ENCODE data around the gene HIP1R. TPM values are rescaled to one million over a fixed set of nuclear protein-coding genes. Genes with fewer than 3 reads are reported as not detected.

The HIP1R gene
- total and polyA plus RNA-seq, 5 donors, result 25.0 to 48.7 (median 34.9) TPM

GRCh38 chr12:122842505-122843405 lies 7.5 kb downstream of the HIP1R start:
- H3K27me3 ChIP-seq (ENCODE audit: control insufficient read depth, insufficient read depth), result no peaks in the 10 kb centered on the region
- DNase-seq (peak in 1 of 3 donors; percentile 55), ATAC-seq (peak in 1 of 2 donors; percentile 1)
- intact Hi-C loops (cut with DNase I), result no loop called here
- peaks cover 9% of the 10 kb centered on the region for H3K4me1 ChIP-seq (ENCODE audit: control insufficient read depth, insufficient read depth, low read length)
- H3K4me3 ChIP-seq (ENCODE audit: low read length), result no peak overlapping the region
- 78% methylated on average over 22 of the region's 22 CpGs for WGBS
- H3K9me3 ChIP-seq (ENCODE audit: control insufficient read depth, low read length), result no peaks in the 10 kb centered on the region
- H3K27ac ChIP-seq (ENCODE audit: low read length), result peak overlapping the region; percentile 87

GRCh38 chr12:122843455-122843854 lies 8.2 kb downstream of the HIP1R start:
- ATAC-seq, result no peak
- Histone ChIP-seq H3K27me3 (ENCODE audit: control insufficient read depth, insufficient read depth) (no peaks in the 10 kb centered on the region), H3K4me1 (ENCODE audit: control insufficient read depth, insufficient read depth, low read length) (peaks cover 9% of the 10 kb centered on the region), H3K27ac (ENCODE audit: low read length) (peak overlapping the region; percentile 87), H3K4me3 (ENCODE audit: low read length) (no peak overlapping the region), H3K9me3 (ENCODE audit: control insufficient read depth, low read length) (no peaks in the 10 kb centered on the region)
- no peak for DNase-seq
- intact Hi-C loops (cut with DNase I), result no loop called here
- 93% methylated on average over 8 of the region's 8 CpGs for WGBS

- intact Hi-C loops (cut with DNase I), result no loop called here
- no peak for ATAC-seq
- DNase-seq, result peak in 1 of 3 donors; percentile 50
- H3K4me1 ChIP-seq (ENCODE audit: control insufficient read depth, insufficient read depth, low read length), result peaks cover 9% of the 10 kb centered on the region
- no peaks in the 10 kb centered on the region for H3K27me3 ChIP-seq (ENCODE audit: control insufficient read depth, insufficient read depth)
- WGBS, result 84% methylated on average over 8 of the region's 8 CpGs
- H3K9me3 ChIP-seq (ENCODE audit: control insufficient read depth, low read length), result no peaks in the 10 kb centered on the region
- no peak overlapping the region for H3K27ac ChIP-seq (ENCODE audit: low read length)
- no peak overlapping the region for H3K4me3 ChIP-seq (ENCODE audit: low read length)
Measured at GRCh38 chr12:122844366-122844971, 9.2 kb downstream of the HIP1R start.

DNA sequence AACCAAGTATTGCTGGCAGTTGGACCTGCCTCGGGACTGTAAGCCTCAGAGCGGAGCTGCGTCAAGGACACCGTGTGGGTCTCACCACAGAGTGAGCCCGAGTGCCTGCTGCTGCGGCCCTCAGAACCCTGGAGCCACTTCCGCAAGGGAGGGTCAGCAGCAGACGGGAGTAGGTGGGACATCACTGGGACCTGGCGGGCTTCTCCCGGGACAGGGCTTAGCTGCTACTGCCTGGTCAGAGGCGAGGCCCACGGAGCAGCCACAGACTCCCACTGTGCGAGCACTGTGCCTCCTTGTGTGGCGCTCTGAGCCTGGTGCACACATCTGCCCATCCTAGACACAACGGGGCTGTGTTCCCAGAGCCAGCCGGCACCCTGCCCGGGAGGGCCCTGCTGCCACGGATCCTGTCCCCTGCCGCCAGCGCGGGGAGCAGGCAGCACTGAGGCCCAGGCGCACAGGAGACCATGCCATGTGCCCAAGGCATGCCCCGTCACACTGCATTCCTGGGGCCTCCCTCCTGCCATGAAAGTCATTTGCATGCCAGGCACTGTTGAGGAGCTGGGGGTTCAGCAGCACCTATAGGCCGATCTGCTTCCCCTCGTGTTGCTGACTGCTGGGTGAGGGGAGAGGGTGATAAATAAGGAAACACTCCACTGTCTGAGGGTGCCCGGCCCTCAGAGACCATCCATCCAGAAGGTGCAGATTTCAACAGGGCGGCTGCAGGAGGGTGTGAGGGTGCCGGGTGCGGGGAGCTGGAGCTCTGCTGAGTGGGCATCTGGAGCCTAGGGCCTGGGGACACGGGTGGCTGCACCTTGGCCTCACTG lies 10.0 kb downstream of the HIP1R start:
- no peaks in the 10 kb centered on the region for H3K27me3 ChIP-seq (ENCODE audit: control insufficient read depth, insufficient read depth)
- H3K4me3 ChIP-seq (ENCODE audit: low read length), result no peak overlapping the region
- ATAC-seq (no peak), DNase-seq (peak in 1 of 3 donors; percentile 64)
- WGBS, result 79% methylated on average over 30 of the region's 30 CpGs
- intact Hi-C loops (cut with DNase I), result no loop called here
- H3K27ac ChIP-seq (ENCODE audit: low read length), result no peak overlapping the region
- H3K4me1 ChIP-seq (ENCODE audit: control insufficient read depth, insufficient read depth, low read length), result peaks cover 9% of the 10 kb centered on the region
- no peaks in the 10 kb centered on the region for H3K9me3 ChIP-seq (ENCODE audit: control insufficient read depth, low read length)

DNA sequence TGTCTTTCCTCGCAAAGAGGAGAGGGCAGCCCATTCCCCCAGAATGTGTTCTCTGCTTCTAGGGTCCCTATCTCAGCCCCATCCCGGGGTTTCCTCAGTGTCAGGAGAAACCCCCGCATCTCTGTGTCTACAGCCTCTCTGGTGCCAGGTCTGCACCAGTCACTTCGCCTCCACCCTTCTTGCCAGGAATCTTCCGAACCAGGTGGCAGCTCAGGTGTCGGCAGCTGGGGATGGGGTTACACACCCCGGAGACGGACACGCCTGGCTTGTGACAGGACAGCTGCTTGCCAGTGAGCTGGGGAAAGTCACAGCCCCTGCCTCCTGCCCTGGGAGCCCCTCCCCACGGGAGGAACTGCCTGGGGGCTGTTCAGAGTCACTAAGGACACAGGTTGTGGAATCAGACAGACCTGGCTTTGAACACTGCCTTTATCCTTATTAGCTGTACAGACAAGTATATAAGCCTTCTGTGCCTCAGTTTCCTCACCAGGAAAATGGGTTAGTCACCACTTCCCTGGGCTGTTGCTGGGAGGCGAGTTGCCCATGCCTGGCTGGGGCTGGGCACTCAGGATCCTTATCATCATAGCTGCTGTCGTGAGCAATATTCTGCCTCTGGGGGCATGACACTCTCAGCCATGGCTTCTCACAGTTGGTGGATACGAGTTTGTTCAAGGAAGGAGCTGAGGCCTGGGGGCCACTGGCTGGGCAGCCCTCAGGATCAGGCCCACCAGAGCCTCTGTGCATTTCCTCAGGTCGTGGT lies 10.8 kb downstream of the HIP1R start:
- Histone ChIP-seq H3K4me1 (ENCODE audit: control insufficient read depth, insufficient read depth, low read length) (peaks cover 9% of the 10 kb centered on the region), H3K4me3 (ENCODE audit: low read length) (no peak overlapping the region), H3K9me3 (ENCODE audit: control insufficient read depth, low read length) (no peaks in the 10 kb centered on the region), H3K27me3 (ENCODE audit: control insufficient read depth, insufficient read depth) (no peaks in the 10 kb centered on the region), H3K27ac (ENCODE audit: low read length) (no peak overlapping the region)
- intact Hi-C loops (cut with DNase I), result no loop called here
- DNase-seq, result peak in 1 of 3 donors; percentile 49
- no peak for ATAC-seq
- 77% methylated on average over 14 of the region's 14 CpGs for WGBS

DNA sequence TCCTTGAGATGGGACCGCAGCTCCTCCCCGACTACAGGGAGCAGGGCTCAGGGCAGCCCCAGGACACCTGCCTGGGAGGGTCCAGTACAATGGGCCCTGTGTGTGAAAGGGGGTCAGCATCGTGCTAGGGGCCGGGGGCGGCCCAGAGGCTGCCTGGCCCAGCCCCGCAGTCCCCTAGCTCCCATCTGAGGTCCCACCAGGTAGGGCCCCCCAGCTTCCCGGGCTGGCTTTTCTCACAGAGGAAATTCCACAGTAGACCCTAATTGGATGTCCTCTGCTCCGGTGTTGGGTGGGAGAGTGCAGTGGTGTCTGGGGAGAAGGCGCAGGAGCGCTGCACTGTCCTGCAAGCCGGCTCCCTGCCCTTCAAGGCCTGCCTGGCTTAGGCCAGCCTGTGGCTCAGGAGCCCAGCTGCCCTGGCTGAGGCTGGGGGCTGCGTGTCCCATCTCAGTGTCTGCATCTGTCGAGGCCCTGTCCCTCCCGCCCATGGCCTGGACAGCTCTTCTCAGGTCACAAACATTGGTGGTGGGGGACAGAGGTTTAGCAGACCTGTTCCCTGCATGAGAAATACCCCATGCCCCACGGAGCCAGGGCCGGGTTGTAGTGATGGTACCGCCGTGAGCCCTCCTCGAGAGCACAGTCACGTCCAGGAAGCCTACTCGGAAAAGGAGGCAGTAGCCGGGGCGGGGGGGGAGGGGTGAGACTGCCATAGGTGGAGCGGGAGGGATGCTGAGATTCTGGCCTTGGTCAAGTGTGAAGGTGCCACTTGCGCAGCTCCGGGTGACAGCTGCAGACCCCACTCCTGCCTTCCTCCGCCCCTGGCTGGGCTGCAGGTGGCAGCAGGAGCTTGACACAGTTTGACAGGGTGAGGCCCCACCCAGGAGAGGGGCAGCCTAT lies 11.6 kb downstream of the HIP1R start:
- no peaks in the 10 kb centered on the region for H3K27me3 ChIP-seq (ENCODE audit: control insufficient read depth, insufficient read depth)
- WGBS, result 85% methylated on average over 27 of the region's 27 CpGs
- H3K9me3 ChIP-seq (ENCODE audit: control insufficient read depth, low read length), result no peaks in the 10 kb centered on the region
- intact Hi-C loops (cut with DNase I), result no loop called here
- H3K4me3 ChIP-seq (ENCODE audit: low read length), result no peak overlapping the region
- ATAC-seq (no peak), DNase-seq (peak in 1 of 3 donors; percentile 43)
- peaks cover 7% of the 10 kb centered on the region for H3K4me1 ChIP-seq (ENCODE audit: control insufficient read depth, insufficient read depth, low read length)
- no peak overlapping the region for H3K27ac ChIP-seq (ENCODE audit: low read length)

DNA sequence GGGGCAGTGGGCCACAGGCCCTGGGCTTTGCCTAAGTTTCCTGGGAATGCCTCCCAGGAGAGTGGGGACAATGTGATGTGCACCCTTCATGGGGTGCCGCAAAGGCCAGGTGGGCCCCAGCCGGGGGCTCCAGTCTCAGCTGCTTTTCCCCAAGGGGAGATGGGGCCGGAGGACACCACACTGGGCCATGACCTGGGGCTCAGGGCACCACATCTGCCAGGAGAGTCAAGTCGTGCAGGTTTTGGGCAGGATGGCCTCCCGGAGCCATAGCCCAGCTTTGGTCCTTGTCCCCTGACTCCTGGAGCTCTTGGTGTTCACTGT lies 12.2 kb downstream of the HIP1R start:
- Histone ChIP-seq H3K27ac (ENCODE audit: low read length) (no peak overlapping the region), H3K4me1 (ENCODE audit: control insufficient read depth, insufficient read depth, low read length) (peaks cover 11% of the 10 kb centered on the region), H3K4me3 (ENCODE audit: low read length) (no peak overlapping the region), H3K27me3 (ENCODE audit: control insufficient read depth, insufficient read depth) (no peaks in the 10 kb centered on the region), H3K9me3 (ENCODE audit: control insufficient read depth, low read length) (no peaks in the 10 kb centered on the region)
- intact Hi-C loops (cut with DNase I), result no loop called here
- ATAC-seq, result no peak
- WGBS, result 86% methylated on average over 5 of the region's 5 CpGs
- peak in 1 of 3 donors; percentile 49 for DNase-seq

DNA sequence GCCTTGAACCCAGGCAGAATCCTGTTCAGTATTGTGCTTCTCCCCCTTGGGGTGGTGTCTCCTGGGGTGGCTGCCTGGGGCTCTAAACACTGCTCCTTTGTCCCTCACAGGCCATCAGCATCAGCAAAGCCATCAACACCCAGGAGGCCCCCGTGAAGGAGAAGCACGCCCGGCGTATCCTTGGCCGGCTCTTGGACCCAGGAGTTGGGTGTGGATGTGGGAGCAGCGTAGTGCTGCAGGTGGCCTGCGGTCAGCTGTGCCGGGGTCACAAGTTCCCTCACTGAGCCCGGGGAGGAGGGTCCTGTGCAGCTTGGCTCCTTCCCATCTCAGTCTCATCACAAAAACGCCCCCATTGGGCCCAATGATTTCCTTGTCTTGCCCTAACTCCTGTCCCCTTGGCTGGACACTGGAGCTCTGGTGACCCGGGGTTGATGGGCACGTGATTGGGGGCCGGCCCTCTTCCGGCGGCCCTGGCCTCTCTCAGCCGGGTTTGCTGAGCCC lies 12.7 kb downstream of the HIP1R start:
- no peaks in the 10 kb centered on the region for H3K9me3 ChIP-seq (ENCODE audit: control insufficient read depth, low read length)
- intact Hi-C loops (cut with DNase I), result no loop called here
- no peak overlapping the region for H3K4me3 ChIP-seq (ENCODE audit: low read length)
- H3K27me3 ChIP-seq (ENCODE audit: control insufficient read depth, insufficient read depth), result no peaks in the 10 kb centered on the region
- no peak for ATAC-seq
- DNase-seq, result no peak
- peaks cover 8% of the 10 kb centered on the region for H3K4me1 ChIP-seq (ENCODE audit: control insufficient read depth, insufficient read depth, low read length)
- H3K27ac ChIP-seq (ENCODE audit: low read length), result no peak overlapping the region
- WGBS, result 81% methylated on average over 16 of the region's 16 CpGs

DNA sequence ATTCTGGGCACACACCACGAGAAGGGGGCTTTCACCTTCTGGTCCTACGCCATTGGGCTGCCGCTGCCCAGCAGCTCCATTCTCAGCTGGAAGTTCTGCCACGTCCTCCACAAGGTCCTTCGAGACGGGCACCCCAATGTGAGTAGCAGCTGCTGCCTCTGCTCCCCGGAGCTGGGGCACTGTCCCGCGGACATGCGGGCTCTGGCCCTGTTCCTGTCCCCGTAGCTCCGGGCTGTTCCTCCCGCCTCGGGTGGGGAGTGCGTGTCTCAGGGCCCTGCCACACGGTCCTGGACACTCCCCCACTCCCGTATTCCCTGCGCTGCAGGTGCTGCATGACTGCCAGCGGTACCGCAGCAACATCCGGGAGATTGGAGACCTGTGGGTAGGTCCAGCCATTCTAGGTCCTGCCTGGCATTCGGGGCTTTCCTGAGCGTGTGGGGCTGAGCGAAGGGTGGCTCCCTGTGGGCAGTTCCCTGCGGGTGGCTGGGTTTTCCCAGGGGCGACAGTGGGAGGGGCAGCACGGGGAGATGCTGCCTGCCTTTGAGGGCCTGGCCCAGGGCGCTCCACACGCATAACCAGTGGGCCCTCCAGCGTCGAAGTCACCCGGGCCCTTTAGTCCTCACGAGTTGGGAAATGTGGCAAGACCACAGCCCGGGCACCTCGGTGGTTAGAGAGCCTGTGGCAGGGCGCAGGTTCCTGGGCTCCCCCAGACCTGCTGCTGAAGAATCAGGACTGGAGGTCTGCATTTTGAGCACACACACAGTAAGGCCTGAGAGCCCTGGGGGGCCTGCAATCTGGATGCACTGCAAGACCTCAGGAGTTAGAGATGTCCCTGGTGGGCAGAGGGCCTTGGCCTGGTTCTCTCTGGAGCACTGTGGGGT lies 13.5 kb downstream of the HIP1R start:
- no peak overlapping the region for H3K27ac ChIP-seq (ENCODE audit: low read length)
- no peaks in the 10 kb centered on the region for H3K9me3 ChIP-seq (ENCODE audit: control insufficient read depth, low read length)
- ATAC-seq (no peak), DNase-seq (peak in 2 of 3 donors; percentile 32 to 40)
- no peaks in the 10 kb centered on the region for H3K27me3 ChIP-seq (ENCODE audit: control insufficient read depth, insufficient read depth)
- no peak overlapping the region for H3K4me3 ChIP-seq (ENCODE audit: low read length)
- WGBS, result 86% methylated on average over 36 of the region's 36 CpGs
- intact Hi-C loops (cut with DNase I), result no loop called here
- H3K4me1 ChIP-seq (ENCODE audit: control insufficient read depth, insufficient read depth, low read length), result peaks cover 9% of the 10 kb centered on the region
